22Rv1 (cell line): ENCODE measurements around the gene STX12.

Experiments used
- H3K27ac ChIP-seq: fragments of 450-650 bp; 2 replicates; pipeline ENCODE4 v1.5.1; 2017
- CTCF ChIP-seq: fragments of 450-650 bp; IDR thresholded peaks from 2 replicates; pipeline ENCODE4 v1.5.1; 2017; ENCODE audit warnings: mild to moderate bottlenecking
- ZFX ChIP-seq: fragments of 450-650 bp; IDR thresholded peaks from 2 replicates; pipeline ENCODE4 v1.6.1; 2017; ENCODE audit warnings: antibody characterized with exemption, borderline replicate concordance

Gene STX12

GRCh38 chr1:27858949-27859576, 86.0 kb downstream of the STX12 start:
- H3K27ac ChIP-seq, result no peak overlapping the region
- TF ChIP-seq ZFX (no peak), CTCF (no peak)

GRCh38 chr1:27861436-27861835, 88.4 kb downstream of the STX12 start:
- no peak overlapping the region for H3K27ac ChIP-seq
- TF ChIP-seq ZFX (no peak), CTCF (no peak)

GRCh38 chr1:27862004-27862403, 89.0 kb downstream of the STX12 start:
- no peak overlapping the region for H3K27ac ChIP-seq
- TF ChIP-seq ZFX (no peak), CTCF (no peak)

- TF ChIP-seq ZFX (no peak), CTCF (no peak)
- H3K27ac ChIP-seq, result no peak overlapping the region
Observed at GRCh38 chr1:27862671-27863537, 89.9 kb downstream of the STX12 start.

GRCh38 chr1:27863538-27863915, 90.5 kb downstream of the STX12 start:
- no peak overlapping the region for H3K27ac ChIP-seq
- TF ChIP-seq CTCF (no peak), ZFX (no peak)

- no peak overlapping the region for H3K27ac ChIP-seq
Observed at GRCh38 chr1:27864264-27864895, 91.4 kb downstream of the STX12 start.

More at GRCh38 chr1:27864264-27864895, 91.4 kb downstream of the STX12 start:
- TF ChIP-seq CTCF (no peak), ZFX (no peak)
